CD4-positive, alpha-beta T cell treated with Interleukin-17A for 4 hours (primary cell): Measurements from ENCODE around the gene GAS2.
A peak's percentile ranks its signal among the peaks of the same experiment; 100 is the strongest.
"Not testable (repeated sequence)": the region's sequence is repeated elsewhere in the genome, so short reads cannot be mapped to it uniquely, and the experiment has no call there.

ENCODE experiments used
- DNase-seq: peaks from one replicate; pipeline ENCODE4 v3.0.0-alpha.2; 2020; ENCODE audit warnings: mixed read lengths

GAS2 gene

GRCh38 chr11:22666325-22666687 is at the start of gene GAS2:
Gene GAS2 (plus strand): TSS chr11:22666611. CDS start chr11:22674870, 8,259 bp downstream.
- DNase-seq, result no peak

- no peak for DNase-seq
Measured at GRCh38 chr11:22617868-22618267, 48.5 kb upstream of the GAS2 start.

DNA sequence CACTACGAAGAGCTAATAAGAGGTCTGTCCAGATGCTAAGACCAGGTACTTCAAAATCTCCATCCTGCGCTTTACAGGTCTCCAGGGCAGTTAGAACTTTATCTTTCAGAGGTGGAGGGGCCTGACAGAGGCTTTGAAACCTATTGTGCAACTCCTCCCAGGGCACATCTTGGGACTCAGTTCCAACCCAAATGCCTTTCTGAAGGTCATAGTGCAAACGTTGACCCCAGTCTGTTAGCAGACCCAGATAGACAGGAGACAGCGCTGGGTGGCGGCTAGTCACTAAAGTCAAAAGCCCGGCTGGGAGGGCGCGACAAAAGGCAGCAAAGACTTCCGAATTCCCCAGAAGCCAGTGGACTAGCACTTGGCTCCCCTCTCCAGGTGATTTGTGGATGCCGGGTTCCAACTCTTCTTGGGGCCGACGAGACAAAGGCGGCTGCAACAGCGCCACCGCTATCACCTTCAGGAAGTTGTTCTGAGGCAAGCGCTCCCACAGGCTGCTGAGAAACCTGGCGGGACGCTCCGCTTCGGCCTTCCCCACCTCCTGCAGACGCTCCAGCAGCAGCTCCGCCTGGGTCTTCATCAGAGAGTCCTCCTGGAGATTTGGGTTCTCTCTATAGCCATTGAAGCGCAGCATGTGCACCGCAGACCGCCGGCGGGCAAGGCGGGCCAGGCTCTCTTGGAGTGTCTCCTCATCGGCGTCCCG is 41.5 kb upstream of the GAS2 start:
- peak; percentile 72 for DNase-seq

DNA sequence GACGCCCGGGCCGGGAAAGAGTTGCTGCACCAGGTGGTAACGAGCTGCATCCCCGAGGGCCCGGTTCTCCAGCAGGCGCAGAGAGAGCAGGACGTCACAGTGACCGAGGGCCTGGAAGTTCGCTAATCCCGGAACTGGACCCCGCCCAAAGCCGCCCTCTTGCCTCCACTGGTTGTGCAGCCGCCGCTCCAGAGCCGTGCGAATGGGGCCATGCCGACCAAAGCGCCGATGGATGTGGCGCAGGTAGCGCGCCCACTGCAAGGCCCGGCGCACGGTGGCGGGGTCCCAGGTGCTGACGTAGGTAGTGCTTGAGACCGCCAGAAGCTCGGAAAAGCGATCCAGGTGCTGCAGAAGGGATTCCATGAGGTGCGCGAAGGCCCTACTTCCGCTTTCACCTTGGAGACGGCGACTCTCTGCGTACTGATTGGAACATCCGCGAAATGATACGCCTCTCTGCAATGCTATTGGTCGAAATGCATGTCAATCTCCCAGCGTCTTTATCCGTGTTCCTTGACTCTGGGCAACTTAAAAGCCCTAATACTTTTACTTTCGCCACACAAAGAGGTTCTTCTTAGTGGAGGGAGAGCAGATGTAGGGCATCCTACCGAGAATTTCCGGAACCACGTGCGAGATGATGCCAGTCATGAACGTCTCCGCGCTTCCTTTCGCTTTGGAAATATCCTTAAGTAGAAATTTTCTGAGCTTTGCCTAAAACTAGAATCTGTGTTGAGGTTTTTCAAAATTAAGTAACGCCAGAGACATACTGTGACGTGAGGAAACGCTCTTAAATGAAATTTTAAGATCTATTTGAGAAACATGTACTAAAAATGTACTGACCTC is 40.7 kb upstream of the GAS2 start, which contains the start of gene FANCF:
Gene FANCF (minus strand): TSS at position 376 of the 840 bp plus-strand sequence. CDS start 13 bp downstream, at position 363.
- peak; percentile 94 for DNase-seq

GRCh38 chr11:22626573-22627239 is 39.7 kb upstream of the GAS2 start:
- DNase-seq, result no peak

DNA sequence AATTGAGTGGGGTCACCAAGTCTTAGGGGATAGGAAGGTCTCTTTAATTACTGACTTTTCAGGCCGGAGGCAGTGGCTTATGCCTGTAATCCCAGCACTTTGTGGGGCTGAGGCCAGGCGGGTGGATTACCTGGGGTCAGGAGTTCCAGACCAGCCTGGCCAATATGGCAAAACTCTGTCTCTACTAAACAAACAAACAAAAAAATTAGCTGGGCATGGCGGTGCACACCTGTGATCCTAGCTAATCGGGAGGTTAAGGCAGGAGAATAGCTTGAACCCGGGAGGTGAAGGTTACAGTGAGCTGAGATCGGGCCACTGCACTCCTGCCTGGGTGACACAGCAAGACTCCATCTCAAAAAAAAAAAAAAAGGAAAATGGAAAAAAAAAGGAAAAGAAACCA is 39.0 kb upstream of the GAS2 start:
- no peak for DNase-seq

DNA sequence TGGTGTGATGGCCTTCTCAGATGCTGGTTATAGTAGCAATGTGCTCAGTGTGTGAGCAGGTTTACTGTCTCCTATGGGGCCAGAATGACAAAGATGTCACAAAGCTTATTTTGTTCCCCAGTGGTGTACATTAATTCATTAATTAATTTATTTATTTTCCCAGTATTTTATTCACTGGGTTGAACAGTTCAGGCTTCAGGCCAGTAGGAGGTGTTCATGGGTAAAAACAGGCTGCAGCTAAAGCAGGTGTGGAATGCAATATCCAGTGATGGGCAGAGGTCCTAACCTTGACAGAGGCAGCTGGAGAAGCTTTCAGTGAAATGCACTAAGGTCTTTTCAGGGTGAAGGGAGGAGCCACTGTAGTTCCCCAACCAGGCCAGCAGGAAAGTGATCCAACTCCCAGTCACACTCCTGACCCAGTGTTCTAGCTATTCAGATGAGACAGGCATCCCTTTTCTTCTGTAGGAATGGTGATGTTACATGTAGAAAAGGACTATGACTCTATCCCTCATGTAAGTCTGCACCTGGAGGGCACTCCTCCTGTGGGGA is 33.0 kb upstream of the GAS2 start:
- no peak for DNase-seq

GRCh38 chr11:22634897-22635629 is 31.3 kb upstream of the GAS2 start:
- DNase-seq, result no peak

DNA sequence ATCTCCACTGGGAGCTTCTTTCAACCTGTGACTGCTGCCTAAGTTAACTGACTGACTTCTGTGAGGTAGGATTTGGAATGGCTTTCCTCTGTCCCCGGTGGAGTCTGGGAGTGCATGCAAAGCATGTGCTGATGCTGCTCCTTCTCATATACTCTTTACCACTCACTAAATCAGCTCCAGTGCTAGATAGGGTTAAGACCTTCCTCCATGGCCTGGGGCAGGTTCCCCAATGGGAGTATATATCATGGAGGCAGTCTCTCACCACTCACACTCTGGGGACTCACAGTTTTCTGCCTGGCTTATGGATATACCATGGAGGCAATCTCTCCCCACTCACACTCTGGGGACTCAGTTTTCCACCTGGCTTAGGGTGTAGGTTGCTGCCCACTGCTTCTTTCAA is 30.7 kb upstream of the GAS2 start:
- DNase-seq, result no peak

GRCh38 chr11:22640862-22641261 is 25.5 kb upstream of the GAS2 start:
- no peak for DNase-seq

DNA sequence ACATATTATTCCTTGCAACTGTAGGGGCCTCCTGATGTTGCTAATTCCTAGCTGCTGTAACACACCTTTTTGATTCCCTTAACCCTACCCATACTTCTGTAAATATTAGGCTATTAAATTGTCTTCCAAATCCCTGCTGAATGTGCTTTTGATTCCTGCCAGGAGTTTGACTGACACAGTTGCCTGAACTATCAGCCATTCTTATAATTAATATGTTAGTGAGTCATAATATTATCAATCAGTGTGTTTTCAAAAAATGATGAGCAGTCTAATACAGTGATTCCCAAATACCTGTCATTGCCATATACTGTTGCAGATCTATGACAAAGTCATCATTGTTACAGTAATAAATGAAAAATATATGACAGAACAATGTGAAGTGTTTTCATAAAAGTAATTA is 24.9 kb upstream of the GAS2 start:
- DNase-seq, result no peak

DNA sequence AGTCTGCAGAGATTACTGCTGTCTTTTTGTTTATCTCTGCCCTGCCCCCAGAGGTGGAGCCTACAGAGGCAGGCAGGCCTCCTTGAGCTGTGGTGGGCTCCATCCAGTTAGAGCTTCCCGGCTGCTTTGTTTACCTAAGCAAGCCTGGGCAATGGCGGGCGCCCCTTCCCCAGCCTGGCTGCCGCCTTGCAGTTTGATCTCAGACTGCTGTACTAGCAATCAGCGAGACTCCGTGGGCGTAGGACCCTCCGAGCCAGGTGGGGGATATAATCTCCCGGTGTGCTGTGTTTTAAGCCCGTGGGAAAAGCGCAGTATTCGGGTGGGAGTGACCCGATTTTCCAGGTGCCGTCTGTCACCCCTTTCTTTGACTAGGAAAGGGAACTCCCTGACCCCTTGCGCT is 14.1 kb upstream of the GAS2 start:
- not testable (repeated sequence) for DNase-seq

DNA sequence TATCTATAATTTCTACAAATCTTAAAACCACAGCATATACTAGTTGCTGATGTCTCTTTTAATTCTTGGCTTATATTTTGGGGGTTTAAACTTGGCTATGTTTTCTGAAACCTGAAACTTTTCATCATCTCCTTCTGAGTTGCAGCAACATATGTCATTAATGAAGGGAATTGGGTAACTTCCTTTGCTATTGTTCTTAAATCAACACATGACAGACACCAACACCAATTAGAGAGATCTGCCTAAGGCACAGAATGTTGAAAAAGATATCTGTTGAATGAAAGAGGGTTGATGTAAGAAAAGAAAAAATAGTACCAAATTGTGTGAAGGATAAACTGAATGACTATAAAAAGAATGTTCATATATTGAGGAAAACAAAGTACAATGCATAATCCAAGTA is 10.3 kb upstream of the GAS2 start:
- no peak for DNase-seq

DNA sequence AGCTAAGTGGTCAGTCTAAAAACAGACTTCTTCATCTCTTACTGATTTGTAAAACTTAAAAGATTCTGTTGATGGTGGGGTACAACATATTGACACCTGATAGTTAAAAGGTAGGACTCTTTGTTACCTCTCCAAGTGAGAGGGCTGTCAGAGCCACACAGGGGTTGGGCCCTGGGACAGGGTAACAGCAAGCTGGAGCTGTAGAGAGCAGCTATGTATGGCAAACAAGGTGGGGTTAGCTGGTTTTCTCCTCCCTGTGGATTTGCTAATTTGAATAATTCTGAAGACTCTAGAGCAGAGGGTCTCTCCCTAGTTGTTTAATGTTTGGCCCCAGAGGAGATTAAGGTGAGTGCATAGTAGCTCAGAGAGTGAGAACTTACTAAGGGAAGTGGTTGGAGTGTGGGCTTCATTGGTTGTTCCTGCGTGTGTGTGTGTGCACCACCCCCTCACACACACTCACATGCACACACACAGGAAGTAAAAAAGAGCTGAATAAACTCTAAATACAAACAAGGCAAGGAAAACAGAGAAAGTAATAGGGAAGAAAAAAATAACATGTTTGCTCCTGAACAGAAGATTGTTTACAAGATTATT is 9.2 kb upstream of the GAS2 start:
- no peak for DNase-seq

DNA sequence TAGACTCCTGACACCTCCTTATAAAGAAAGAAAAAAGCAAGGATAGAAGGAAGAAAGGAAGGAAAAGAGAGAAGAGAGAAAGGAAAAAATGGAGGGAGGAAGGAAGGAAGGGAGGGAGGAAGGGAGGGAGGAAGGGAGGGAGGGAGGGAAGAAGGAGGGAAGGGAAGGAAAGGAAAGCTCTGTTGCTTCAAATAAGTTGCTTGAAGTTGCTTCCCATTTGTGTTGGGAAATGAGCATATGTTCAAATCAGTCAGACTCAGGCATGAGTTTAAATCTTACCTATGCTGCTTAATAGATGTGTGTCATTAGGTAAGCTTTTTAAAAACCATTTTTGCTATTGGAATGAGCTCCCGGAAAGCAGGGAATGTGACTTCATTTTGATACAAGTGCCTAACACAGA is 6.6 kb upstream of the GAS2 start:
- no peak for DNase-seq

DNA sequence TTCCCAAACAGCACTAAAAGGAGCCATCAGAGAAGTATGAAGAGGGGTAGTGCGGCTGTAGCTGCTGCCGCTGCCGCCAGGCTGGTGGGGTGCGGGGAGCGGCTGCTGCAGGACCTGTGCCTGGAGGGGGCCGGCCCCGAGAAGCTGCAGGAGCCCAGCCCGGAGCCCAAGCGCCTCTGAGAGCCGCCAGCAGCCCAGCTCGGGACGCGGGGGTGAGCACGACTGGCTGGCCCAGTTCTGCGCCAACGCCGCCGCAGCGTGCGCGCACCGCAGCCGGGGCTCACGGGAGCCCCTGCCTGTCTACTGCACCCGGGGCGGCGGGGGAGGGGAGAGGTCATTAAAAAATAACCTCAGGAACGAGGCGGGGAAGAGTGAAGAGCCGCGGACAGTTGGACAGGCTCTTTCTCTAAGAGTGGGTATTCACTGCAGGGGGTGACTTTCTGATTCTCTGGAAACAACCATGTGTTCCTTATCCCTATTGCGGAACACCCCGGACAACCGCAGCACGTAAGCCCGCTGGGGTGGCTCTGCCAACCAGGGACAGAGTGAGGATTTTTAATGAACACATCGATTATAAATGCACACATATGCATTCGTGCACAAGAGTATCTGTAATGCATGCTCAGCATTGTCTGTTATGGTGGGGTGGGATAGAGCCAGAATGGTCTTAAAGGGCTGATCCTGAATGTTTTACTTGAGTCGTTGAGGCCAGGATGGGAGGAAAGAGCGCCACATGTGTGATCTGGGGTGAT is 453 bp downstream of the GAS2 start:
- DNase-seq, result peak; percentile 10

- no peak for DNase-seq
Measured at GRCh38 chr11:22668005-22668796, 1.8 kb downstream of the GAS2 start.

DNA sequence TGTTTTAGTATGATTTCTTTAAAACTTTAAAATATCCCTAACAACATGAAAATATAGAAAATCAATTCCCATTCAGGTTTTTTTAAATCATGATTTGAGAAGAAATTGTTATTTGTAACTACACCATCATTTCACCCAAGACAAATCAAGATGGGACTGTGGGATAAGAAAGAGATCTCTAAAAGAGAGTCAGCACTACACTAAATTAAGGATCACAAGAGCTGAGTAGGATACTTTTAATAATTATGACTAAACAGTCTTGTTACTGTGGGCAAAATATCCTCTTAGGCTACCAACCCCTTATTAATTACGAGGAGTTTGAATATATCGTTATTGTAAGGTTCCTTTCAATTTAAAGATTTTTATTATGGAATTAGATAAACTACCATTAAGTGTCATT is 3.0 kb downstream of the GAS2 start:
- DNase-seq, result no peak

DNA sequence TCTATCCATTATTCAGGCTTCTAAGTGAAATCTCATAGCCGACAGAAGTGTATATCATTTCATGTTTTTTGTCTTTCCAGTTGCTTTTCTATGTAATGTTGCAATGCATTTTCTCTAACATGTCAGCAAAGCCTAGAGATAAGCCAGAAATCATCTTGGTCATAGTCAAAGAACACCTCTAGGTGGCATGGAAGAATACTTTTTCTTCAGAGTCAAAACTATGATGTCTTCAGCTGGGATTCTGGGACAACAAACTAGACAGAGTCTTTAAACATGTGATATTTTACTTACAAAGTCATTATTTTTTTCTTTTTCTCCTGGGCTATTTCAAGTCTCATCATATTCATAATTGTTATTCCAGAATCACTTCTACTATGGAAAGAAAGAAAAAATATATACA is 4.4 kb downstream of the GAS2 start:
- no peak for DNase-seq

DNA sequence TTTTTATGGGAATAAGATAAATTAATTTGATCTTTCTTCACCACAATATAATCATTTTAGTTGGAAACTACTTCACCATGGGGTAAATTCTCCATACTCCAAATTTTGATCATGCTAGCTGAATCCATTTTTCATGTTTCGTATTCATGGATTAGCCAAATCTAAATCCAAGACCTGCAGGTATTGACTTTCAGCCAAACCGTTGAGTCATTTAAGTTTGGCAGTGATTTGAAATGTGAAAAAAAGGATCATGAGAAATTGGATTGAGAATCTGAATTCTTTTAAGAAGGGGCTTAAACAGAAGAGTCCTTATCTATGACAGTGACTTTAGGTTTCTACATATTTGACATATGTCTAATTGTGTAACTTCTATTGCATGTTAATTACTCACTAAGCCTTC is 5.3 kb downstream of the GAS2 start:
- DNase-seq, result no peak
